ENCODE measurements around the gene GTF2H4.
"Not testable (repeated sequence)": the region's sequence is repeated elsewhere in the genome, so short reads cannot be mapped to it uniquely, and the experiment has no call there.

Gene GTF2H4

DNA sequence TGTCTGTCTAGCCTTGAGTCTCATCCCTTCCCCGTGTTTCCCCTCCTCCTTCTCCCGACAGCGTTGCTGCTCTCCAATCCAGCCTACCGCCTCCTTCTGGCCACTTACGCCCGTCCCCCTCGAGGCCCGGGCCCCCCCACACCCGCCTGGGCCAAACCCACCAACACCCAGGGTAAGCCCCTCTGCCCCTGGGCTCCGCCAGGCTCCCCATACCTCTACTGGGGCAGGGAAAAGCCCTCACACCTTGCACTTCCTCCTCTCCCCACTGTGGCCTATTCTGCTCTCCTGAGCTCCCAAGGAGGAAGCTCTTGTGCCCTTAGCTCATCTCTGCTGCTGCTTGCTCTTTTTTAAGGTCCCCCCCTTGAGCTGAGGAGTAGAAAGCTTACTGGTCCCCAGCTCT is 12.7 kb upstream of the GTF2H4 start:
- DNase-seq (ENCODE audit: low read depth) = no peak

DNA sequence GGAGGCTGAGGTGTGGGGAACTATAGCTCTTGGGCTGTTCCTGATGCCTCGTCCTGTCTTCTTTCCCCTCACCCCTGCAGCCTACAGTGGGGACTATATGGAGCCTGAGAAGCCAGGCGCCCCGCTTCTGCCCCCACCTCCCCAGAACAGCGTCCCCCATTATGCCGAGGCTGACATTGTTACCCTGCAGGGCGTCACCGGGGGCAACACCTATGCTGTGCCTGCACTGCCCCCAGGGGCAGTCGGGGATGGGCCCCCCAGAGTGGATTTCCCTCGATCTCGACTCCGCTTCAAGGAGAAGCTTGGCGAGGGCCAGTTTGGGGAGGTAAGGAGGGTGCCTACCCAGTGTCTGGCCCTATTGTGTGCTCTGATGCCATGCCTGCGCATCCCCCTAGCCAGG is 11.5 kb upstream of the GTF2H4 start:
- DNase-seq (ENCODE audit: low read depth) = no peak

DNA sequence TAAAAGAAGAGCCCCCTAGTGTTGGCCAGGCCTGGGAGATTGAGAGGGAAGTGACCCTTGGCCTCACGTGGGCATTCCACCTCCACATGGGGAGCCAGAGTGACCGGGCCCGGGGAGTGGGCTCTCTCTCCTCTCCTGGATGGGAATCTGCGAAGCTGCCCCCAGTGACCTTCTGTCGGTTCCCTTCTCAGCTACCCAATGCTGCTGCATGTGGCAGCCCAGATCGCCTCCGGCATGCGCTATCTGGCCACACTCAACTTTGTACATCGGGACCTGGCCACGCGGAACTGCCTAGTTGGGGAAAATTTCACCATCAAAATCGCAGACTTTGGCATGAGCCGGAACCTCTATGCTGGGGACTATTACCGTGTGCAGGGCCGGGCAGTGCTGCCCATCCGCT is 10.1 kb upstream of the GTF2H4 start:
- DNase-seq (ENCODE audit: low read depth) = no peak

DNA sequence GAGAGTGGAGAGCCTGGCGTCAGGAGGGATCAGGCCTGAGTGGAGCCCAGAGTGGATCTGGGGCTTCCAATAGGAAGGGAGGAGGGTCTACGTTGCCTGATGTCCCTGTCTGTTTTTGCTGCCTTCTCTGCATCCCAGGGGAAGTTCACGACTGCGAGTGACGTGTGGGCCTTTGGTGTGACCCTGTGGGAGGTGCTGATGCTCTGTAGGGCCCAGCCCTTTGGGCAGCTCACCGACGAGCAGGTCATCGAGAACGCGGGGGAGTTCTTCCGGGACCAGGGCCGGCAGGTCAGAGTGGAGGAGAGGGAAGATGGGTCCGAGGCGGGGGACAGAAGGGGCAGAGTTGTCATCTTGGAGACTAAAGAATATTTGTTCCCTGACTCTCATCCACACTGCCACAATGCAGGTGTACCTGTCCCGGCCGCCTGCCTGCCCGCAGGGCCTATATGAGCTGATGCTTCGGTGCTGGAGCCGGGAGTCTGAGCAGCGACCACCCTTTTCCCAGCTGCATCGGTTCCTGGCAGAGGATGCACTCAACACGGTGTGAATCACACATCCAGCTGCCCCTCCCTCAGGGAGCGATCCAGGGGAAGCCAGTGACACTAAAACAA is 9.2 kb upstream of the GTF2H4 start:
- DNase-seq (ENCODE audit: low read depth) = no peak

DNA sequence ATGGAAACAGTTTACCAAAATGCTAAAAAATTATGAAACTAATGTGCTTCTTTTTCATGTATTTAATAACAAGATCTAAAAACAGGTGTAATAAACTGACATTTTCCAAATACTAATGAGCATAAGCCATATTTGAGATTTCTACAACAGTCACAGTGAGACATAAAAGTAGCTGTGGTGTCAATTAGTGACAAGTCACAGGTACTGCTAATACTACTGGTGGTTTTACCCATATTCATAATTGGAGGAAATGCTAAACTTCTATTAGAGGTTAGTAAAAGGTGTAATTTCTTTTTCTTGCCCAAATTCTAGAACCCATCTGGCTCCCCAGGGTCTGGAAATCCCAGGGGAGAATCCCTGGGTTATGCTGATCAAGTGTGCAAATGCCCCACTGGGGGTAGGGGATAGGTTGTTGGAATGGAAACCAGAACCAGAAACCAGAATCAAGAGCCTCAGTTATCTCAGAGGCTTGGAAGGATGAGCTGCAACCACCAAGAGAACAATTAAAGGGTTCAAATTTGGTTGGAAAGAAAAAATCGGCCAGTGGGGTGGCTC is 7.1 kb upstream of the GTF2H4 start:
- DNase-seq (ENCODE audit: low read depth) = no peak

DNA sequence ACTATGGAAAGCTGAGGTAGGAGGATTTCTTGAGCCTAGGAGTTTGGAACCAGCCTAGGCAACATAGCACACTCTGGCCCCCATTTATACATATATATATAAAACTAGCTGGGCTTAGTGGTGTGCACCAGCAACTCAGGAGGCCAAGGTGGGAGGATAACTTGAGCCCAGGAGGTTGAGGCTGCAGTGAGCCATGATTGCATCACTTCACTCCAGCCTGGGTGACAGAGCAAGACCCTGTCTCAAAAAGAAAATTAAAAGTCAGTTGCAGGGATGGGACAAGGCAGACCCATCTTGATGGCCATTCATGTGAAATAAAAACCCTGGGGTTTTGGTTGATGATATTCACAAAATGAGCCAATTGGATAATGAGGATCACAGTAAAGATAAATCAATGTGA is 6.6 kb upstream of the GTF2H4 start:
- no peak for DNase-seq (ENCODE audit: low read depth)

DNA sequence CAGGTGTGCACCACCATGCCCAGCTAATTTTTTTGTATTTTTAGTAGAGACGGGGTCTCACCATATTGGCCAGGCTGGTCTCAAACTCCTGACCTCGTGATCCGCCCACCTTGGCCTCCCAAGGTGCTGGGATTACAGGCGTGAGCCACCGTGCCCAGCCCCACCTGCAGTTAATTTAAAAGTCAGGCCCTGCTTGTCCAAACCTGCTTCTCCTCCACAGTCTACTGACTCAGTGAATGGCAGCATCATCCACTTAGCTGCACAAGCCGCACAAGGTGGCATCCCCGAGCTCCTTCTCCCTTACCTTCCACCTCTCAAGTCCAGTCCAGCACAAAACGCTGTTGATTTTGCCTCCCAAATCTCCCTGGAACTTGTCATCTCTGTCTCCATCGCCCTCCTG is 5.8 kb upstream of the GTF2H4 start:
- not testable (repeated sequence) for DNase-seq (ENCODE audit: low read depth)

DNA sequence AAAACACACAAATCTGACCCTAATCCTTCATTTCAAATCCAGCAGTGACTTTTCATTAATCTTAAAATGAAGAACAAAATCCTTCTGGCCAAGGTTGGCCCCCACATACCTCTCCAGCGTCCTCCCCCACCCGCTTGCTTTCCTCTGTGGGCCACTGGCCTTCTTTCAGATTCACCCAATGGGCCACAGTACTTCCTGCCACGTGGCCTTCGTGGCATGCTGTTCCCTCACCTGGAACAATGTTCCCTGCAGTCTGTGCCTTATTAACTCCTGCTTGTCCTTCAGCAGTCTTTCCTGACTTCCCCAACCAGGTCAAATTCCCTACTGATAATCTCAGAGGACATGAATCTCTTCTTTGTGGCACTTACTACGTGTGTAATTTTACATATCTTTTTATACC is 5.3 kb upstream of the GTF2H4 start:
- DNase-seq (ENCODE audit: low read depth) = no peak

DNA sequence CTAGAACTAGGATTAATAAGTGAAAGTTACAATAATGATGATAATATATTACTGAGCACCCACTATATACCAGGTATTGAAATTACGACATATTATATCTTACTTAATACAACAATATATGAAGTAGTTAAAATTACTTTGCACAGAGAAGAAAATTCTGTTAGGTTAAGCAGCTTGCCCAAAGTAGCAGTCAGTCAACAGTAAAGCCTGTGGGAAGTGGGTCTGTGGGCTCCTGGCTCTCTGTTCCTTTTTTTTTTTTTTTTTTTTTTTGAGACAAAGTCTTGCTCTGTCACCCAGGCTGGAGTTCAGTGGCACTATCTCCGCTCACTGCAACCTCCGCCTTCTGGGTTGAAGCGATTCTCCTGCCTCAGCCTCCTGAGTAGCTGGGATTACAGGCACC is 4.8 kb upstream of the GTF2H4 start:
- no peak for DNase-seq (ENCODE audit: low read depth)

DNA sequence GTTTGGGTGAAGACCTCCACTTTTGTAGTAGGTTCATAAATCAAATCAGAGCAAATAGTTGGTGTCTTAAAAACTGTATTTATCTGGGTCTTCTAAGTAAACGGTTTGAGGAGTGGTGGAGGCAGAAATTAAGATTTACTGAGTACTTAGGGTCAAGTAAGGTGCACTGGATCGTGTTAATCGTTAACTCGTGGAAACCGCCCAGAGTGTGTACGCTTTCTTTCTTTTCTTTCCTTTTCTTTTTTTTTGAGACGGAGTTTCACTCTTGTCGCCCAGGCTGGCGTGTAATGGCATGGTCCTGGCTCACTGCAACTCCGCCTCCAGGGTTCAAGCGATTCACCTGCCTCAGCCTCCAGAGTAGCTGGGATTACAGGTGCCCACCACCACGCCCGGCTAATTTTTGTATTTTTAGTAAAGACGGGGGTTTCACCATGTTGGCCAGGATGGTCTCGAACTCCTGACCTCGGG is 683 bp upstream of the GTF2H4 start:
- not testable (repeated sequence) for DNase-seq (ENCODE audit: low read depth)

DNA sequence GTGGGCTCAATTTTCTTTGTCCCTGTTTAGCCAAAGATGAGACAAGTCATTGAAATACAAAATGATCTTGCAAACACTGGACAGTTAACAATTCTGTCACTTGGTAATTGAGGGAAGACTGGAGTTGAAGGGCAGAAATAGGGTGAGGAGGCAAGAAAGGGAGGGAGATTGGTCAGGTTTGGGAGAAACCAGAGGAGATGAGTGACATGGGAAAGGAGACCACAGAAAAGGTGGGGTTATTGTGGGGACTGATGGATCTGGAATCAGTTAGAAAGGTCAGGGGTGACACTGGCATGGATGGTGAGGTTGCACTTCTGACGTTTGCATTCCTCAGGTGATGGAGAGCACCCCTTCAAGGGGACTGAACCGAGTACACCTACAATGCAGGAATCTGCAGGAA is 693 bp downstream of the GTF2H4 start:
- no peak for DNase-seq (ENCODE audit: low read depth)

DNA sequence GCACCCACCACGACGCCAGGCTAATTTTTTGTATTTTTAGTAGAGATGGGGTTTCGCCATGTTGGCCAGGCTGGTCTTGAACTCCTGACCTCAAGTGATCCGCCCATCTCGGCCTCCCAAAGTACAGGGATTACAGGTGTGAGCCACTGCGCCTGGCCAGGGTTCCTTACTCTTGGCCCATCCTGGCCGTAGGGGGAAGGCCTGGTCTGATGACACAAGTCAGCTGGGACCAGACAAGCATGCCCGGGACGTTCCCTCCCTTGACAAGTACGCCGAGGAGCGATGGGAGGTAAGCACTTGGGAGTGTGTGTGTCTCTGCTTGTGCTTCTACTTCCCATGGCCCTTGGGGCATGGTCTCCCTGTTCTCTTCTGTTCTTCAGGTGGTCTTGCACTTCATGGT is 2.5 kb downstream of the GTF2H4 start:
- not testable (repeated sequence) for DNase-seq (ENCODE audit: low read depth)

DNA sequence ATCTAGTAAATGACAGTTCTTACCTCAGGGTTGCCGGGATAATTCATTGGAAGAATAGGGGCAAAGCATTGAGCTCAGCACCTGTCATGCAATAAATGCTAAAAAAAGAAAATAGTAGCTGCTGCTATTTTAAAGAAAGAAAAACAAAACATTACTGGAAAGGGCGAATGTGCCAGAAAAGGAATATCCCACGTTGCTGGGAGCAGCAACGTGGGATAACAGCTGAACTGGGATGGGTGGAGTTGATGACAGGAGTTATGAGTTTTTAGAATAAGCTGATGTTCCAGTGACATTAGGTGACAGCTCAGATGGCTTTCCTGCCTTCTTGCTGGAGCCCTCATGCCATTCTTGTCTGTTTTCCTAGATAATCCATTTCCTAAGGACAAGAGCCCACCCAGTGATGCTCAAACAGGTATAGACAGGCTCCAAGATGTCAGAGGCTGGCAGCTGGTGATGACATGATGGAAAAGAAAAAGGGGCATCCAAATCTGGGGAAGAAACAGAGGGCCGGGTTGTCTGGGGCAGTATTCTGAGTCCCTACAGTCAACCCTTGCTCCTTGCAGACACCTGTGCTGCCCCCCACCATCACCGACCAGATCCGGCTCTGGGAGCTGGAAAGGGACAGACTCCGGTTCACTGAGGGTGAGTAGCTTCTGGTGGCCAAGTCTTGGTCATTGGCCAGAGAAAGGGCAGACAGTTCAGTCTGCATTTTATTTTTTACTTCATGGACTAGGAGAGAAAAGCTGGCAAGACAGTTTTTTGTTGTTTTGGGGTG is 4.9 kb downstream of the GTF2H4 start:
- no peak for DNase-seq (ENCODE audit: low read depth)

DNA sequence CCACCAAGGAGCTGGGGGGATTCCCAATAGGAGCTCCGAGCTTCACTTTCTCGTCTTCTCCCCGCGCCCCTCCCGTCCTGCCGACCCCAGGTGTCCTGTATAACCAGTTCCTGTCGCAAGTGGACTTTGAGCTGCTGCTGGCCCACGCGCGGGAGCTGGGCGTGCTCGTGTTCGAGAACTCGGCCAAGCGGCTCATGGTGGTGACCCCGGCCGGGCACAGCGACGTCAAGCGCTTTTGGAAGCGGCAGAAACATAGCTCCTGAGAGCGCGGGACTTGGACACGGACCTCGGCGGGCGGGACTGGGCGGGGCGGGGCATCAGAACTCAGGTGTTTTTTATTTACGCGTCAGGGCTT is 5.7 kb downstream of the GTF2H4 start:
- no peak for DNase-seq (ENCODE audit: low read depth)

DNA sequence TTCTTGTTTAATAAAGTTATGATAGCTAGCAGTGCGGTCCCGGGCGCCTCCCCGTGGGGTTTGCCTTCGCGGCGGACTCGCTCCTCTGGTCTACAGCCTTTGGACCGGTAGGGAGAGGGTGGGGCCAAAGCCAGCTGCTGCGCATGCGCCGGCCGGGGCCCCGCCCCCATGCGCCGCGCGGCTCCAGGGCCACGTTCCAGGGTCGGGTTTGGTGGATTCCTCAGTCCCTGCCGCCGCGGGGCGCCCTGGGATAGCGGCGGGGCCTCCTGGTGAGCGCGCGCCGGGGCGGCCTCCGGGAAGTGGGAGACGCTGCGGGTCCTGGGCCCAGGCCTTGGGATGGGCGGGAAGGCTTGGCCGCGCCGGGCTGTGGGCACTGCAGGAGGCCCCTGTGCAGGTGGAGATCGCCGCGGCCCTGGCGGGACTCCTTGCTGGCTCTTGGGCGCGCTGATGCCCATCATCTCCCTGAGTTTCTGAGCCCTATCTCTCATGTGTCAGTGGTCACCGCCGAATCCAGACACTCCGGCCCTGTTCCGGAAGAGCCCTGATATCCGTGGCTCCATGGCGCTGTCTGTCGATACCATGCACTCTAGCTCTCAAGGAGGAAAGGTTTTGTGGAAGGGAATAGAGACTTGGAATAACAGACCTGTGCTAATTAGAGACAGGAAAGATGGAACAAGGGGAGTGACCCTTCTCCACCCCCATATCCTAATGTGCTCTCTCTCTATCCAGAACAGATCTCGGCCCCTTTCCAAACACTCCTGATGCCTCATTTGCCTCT is 6.3 kb downstream of the GTF2H4 start, which contains the start of gene VARS2:
Gene VARS2, plus strand, starts transcription at position 163 of the 778 bp plus-strand sequence. Its CDS starts 599 bp downstream, at position 762.
- DNase-seq (ENCODE audit: low read depth) = peak; percentile 50

DNA sequence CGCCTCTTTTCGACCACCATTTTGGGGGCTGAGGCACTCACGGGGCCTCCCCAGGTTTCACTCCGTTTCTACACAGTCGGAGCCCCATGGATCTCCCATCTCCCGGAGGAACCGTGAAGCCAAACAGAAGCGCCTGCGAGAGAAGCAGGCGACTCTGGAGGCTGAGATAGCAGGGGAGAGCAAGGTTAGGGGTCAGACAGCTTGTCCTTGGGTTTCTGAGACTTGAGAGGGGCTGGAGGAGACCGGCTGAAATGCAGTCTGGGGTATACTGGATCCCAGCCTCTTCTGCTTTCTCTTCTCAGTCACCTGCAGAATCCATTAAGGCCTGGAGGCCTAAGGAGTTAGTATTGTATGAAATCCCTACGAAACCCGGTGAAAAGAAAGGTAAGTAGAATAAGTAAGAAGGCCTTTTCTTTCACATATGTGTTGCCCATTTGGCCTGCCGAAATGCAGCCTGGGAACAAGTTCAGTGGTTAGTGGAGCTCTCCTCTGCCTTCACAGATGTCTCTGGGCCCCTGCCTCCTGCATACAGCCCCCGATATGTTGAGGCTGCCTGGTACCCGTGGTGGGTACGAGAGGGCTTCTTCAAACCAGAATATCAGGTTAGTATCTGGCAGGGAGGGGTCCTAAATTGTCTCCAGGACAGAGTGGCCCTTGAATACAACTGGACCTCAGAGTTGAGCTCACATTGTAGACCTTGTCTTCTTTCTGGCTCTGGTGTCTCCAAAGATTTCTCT is 7.0 kb downstream of the GTF2H4 start:
- DNase-seq (ENCODE audit: low read depth) = no peak

DNA sequence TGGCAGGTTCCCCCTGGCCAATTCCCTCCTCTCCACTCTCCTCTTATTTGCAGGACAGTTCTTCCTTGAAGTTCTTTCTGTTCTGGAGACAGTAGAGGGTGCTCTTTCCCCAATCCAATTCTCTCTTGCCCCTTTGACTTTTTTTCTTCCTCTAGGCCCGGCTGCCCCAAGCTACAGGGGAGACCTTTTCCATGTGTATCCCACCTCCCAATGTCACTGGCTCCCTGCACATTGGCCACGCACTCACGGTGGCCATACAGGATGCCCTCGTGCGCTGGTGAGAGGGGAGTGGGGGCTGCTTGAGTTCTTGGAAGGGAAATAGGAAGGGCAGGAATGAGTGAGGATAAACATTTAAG is 7.6 kb downstream of the GTF2H4 start:
- no peak for DNase-seq (ENCODE audit: low read depth)

DNA sequence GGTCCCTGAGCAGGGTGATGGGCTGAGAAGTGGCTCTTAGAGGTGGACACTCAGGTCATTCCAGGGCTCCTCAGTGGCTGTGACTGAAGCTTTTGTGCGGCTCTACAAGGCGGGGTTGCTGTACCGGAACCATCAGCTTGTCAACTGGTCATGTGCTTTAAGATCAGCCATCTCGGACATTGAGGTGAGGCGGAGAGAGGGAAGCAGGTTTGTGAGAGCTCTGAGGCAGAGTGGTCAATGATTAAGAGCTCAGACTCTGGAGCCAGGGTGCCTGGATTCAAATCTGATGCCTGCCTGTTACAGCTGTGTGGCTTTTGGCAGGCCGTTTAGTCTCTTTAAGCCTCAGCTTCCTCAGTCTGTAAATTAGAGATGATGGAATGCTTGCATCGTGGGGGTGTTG is 9.0 kb downstream of the GTF2H4 start:
- no peak for DNase-seq (ENCODE audit: low read depth)

DNA sequence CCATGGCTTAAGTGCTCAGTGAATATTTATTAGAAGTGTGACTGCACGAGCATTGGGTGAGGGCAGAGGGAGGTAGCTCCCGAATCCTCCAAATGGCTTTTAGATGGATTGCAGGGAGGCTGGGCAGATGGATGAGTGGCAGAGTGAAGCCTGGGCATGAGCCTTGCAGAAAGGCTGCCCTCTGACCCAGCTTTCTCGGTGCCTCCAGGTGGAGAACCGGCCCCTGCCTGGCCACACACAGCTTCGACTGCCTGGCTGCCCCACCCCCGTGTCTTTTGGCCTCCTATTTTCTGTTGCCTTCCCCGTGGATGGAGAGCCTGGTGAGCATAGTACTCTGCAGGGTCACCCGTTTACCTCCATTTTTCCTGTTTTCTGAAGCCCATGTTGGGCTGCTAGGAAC is 9.5 kb downstream of the GTF2H4 start:
- no peak for DNase-seq (ENCODE audit: low read depth)

DNA sequence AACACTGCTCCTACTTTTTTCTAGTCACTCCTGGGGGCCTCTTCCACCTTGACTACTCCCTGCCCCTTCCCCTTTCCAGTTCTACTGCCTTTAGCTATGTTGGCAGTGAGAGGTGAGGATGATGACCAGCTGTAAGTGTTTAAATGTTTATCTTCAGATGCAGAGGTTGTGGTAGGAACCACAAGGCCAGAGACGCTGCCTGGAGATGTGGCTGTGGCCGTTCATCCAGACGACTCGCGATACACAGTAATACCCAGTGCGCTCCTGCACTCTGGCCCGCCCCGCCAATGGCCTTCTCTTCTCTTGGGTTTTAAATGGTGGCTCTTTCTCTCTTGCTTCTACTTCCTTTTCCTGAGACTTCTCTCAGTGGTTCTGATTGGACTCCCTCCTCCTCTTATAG is 10.7 kb downstream of the GTF2H4 start:
- no peak for DNase-seq (ENCODE audit: low read depth)

DNA sequence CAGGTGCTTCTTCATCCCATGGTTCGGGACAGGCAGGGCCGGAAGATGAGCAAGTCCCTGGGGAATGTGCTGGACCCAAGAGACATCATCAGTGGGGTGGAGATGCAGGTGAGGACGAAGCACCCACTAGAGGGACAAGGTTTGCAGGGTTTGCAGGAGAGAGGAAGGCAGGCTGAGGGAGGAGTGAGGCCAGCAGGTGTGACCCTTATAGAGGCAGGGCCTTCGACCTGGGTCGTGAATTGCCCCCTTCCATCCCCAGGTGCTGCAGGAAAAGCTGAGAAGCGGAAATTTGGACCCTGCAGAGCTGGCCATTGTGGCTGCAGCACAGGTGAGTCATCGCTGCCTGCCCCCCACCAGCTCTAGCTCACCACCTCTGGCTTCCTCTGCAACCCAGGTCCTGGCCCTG is 14.4 kb downstream of the GTF2H4 start:
- no peak for DNase-seq (ENCODE audit: low read depth)

DNA sequence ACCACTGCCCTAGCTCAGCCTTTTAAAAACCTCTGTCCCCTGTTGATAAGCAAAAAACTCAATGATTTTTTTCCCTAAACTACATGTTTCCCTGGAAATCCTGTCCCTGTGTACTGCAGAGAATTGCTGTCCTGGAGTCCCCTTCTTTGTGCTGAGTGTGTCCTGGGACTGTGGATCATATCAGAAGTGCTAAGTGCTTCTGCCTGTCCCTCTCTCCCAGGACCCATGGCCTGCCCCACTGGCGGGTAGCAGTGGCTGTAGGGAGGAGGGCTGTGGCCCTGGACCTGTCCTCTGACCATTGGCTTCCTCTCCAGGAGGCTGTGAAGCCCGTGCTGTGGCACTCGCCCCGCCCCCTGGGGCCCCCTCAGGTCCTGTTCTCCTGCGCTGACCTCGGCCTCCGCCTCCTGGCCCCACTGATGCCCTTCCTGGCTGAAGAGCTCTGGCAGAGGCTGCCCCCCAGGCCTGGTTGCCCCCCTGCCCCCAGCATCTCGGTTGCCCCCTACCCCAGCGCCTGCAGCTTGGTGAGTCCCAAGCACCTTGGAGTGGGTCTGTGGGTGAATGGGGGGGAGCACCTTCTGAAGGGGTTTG is 16.1 kb downstream of the GTF2H4 start:
- not testable (repeated sequence) for DNase-seq (ENCODE audit: low read depth)

Data from GM04503 (cell line).